KMS-11 (cell line): ENCODE data around the gene ZFAND3.

Source experiments
- H2AFZ ChIP-seq: fragments of 200-600 bp; sonication (generic); 2 replicates; pipeline ENCODE4 v1.6.1; 2016; ENCODE audit warnings: antibody characterized with exemption, mixed run types, low read depth
- H3K27ac ChIP-seq: fragments of 200-600 bp; sonication (generic); 2 replicates; pipeline ENCODE4 v1.6.1; 2016; ENCODE audit warnings: mild to moderate bottlenecking, mixed run types
- H3K27me3 ChIP-seq: fragments of 200-600 bp; sonication (generic); 2 replicates; pipeline ENCODE4 v1.6.1; 2017; ENCODE audit warnings: mild to moderate bottlenecking, low read depth, mixed run types, moderate library complexity; ENCODE audit not compliant: insufficient read depth
- H3K36me3 ChIP-seq: fragments of 200-600 bp; sonication (generic); 2 replicates; pipeline ENCODE4 v1.6.1; 2017; ENCODE audit warnings: mild to moderate bottlenecking, mixed run types; ENCODE audit not compliant: insufficient read depth
- H3K4me1 ChIP-seq: fragments of 200-600 bp; sonication (generic); 2 replicates; pipeline ENCODE4 v1.6.1; 2016; ENCODE audit warnings: mild to moderate bottlenecking, low read depth, mixed run types; ENCODE audit not compliant: poor library complexity, severe bottlenecking
- H3K4me2 ChIP-seq: fragments of 200-600 bp; sonication (generic); 2 replicates; pipeline ENCODE4 v1.7.0; 2016; ENCODE audit warnings: mild to moderate bottlenecking, mixed run types
- H3K4me3 ChIP-seq: fragments of 200-600 bp; sonication (generic); IDR thresholded peaks from 2 replicates; pipeline ENCODE4 v1.6.1; 2017; ENCODE audit warnings: low read depth, low read length, mixed read lengths; ENCODE audit not compliant: insufficient read depth
- H3K79me2 ChIP-seq: fragments of 200-600 bp; sonication (generic); 2 replicates; pipeline ENCODE4 v1.6.1; 2016; ENCODE audit warnings: low read depth, mixed run types; ENCODE audit not compliant: insufficient read depth
- H3K9ac ChIP-seq: fragments of 200-600 bp; sonication (generic); 2 replicates; pipeline ENCODE4 v1.6.1; 2016; ENCODE audit warnings: mild to moderate bottlenecking, mixed run types
- H4K20me1 ChIP-seq: fragments of 200-600 bp; sonication (generic); 2 replicates; pipeline ENCODE4 v1.6.1; 2016; ENCODE audit warnings: mild to moderate bottlenecking, mixed run types; ENCODE audit not compliant: insufficient read depth
- CTCF ChIP-seq: fragments of 200-600 bp; sonication (generic); conservative IDR thresholded peaks from 2 replicates; pipeline ENCODE4 v1.6.1; 2017; ENCODE audit warnings: low read depth, mild to moderate bottlenecking, antibody characterized with exemption, low read length, moderate library complexity, mixed read lengths

ZFAND3 gene

GRCh38 chr6:37826993-37827392, 7.5 kb downstream of the ZFAND3 start:
- Histone ChIP-seq H3K36me3 (no peaks in the 10 kb centered on the region), H3K4me2 (no peak overlapping the region), H4K20me1 (no peaks in the 10 kb centered on the region), H3K4me1 (peaks cover 12% of the 10 kb centered on the region), H3K27me3 (no peaks in the 10 kb centered on the region), H3K79me2 (peaks cover 71% of the 10 kb centered on the region; the same call in 1 of the 2 replicates), H2AFZ (no peak overlapping the region), H3K27ac (no peak overlapping the region), H3K9ac (no peak overlapping the region), H3K4me3 (no peak overlapping the region)
- TF ChIP-seq CTCF: no peak

DNA sequence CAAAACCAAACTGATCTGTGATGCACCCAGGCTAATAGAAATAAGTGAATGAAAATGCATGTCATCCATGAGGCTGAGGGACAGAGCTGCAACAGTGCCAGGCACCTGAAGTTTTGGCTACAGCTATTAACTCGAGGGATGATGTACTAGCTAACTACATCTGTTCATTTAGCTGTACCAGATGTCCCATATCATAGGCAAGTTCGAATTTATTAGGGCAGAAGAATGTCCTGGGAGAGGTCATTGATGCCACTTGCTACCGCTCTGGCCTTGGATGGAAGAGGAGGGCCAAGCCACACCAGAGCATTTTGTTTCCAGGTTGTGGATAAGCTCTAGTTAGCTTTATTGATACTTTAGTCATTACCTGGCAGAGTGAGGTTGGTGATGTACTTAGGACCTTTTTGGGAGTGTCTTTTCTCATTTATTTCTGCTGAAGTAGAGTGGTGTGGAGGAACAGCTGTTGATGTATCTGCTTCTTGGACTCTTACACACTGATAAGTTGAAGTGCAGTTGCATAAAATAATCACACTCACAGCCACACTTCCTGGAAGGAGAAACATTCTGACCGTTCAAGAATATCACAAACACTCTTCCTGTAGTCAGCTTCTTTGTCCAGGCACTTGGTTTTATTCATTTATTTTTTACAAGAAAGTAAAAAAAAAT, 8.2 kb downstream of the ZFAND3 start:
- Histone ChIP-seq H3K4me1 (peaks cover 8% of the 10 kb centered on the region), H3K27me3 (no peaks in the 10 kb centered on the region), H3K36me3 (no peaks in the 10 kb centered on the region), H3K9ac (no peak overlapping the region), H3K4me3 (no peak overlapping the region), H3K79me2 (peaks cover 64% of the 10 kb centered on the region; the same call in 1 of the 2 replicates), H3K27ac (no peak overlapping the region), H3K4me2 (no peak overlapping the region), H4K20me1 (no peaks in the 10 kb centered on the region), H2AFZ (no peak overlapping the region)
- no peak for TF ChIP-seq CTCF

GRCh38 chr6:37830225-37830624, 10.7 kb downstream of the ZFAND3 start:
- no peak overlapping the region for H3K27ac ChIP-seq
- peaks cover 44% of the 10 kb centered on the region; the same call in 1 of the 2 replicates for H3K79me2 ChIP-seq
- no peak overlapping the region for H3K4me3 ChIP-seq
- H3K4me2 ChIP-seq: no peak overlapping the region
- H2AFZ ChIP-seq: no peak overlapping the region
- H3K27me3 ChIP-seq: no peaks in the 10 kb centered on the region
- H3K4me1 ChIP-seq: peaks cover 8% of the 10 kb centered on the region
- H3K9ac ChIP-seq: no peak overlapping the region
- TF ChIP-seq CTCF: no peak
- H4K20me1 ChIP-seq: no peaks in the 10 kb centered on the region
- H3K36me3 ChIP-seq: no peaks in the 10 kb centered on the region

DNA sequence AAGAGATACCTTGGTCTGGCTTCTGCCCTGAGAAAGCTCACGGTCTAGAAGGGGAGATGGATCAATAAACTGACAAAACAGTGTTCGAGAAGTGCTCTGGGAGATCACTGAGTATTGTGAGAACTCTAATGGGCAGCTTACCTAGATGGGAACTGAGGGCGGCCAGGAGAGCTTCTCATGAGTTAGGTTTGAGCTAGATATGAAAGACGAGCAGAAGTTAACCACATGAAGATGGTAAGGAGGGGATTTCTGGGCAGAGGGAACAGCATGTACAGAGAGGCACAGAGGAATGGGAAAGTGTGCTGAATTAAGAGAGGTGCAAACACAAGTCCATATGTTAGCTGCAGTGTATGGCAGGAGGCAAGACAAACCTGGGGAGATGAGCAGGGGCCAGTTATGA, 11.9 kb downstream of the ZFAND3 start:
- no peak overlapping the region for H3K4me2 ChIP-seq
- H2AFZ ChIP-seq: no peak overlapping the region
- H3K4me1 ChIP-seq: peaks cover 8% of the 10 kb centered on the region
- H3K9ac ChIP-seq: no peak overlapping the region
- H3K4me3 ChIP-seq: no peak overlapping the region
- H3K36me3 ChIP-seq: no peaks in the 10 kb centered on the region
- no peaks in the 10 kb centered on the region for H3K27me3 ChIP-seq
- H3K27ac ChIP-seq: no peak overlapping the region
- no peak for TF ChIP-seq CTCF
- no peaks in the 10 kb centered on the region for H4K20me1 ChIP-seq
- H3K79me2 ChIP-seq: peaks cover 41% of the 10 kb centered on the region; the same call in 1 of the 2 replicates
